ENCODE measurements around the gene TSSC4.
"Not testable (repeated sequence)": the region's sequence is repeated elsewhere in the genome, so short reads cannot be mapped to it uniquely, and the experiment has no call there.

The TSSC4 gene

GRCh38 chr11:2364386-2364785 is 36.2 kb upstream of the TSSC4 start:
- DNase-seq (ENCODE audit: low spot score); H3K4me1 Mint-ChIP-seq (ENCODE audit: low read depth); H3K4me3 Mint-ChIP-seq; H3K27me3 Mint-ChIP-seq (ENCODE audit: low read depth); H3K9me3 Mint-ChIP-seq; H3K36me3 Mint-ChIP-seq (ENCODE audit: low read depth); H3K27ac Mint-ChIP-seq: not testable (repeated sequence)

DNA sequence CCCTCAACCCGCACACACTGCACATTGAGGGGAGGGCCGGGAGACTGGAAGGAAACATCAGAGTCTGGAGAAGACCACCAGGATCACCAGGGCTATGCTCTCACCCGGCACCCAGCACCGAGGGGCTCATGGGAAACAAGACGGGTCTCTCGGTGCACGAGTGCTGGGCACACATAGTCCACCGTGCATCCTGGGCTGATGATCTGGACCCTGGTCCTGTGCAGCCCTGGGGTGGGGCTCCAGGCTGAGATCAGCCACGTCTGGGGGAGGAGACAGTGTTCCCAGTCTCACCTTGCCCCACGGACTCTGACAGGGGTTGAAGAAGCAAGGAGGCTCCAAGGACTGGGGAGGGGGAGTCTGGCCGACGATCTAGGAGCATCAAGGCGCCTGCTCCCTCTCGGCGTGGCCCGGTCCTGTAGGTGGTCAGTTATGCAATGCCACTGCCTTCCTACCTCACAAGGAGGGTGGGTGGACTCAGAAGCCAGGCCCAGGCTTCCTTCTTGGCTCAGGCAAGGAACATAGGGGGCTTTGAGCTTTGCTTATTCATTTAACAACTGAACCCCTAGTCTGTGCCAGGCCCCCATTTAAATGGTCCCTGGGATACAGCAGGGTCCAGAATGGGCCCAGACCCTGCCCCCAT is 34.9 kb upstream of the TSSC4 start:
- Mint-ChIP-seq H3K36me3 (ENCODE audit: low read depth) (no peaks in the 10 kb centered on the region), H3K4me3 (no peak overlapping the region), H3K27me3 (ENCODE audit: low read depth) (no peaks in the 10 kb centered on the region), H3K27ac (no peak overlapping the region), H3K9me3 (no peaks in the 10 kb centered on the region), H3K4me1 (ENCODE audit: low read depth) (no peaks in the 10 kb centered on the region)
- DNase-seq (ENCODE audit: low spot score) = no peak

DNA sequence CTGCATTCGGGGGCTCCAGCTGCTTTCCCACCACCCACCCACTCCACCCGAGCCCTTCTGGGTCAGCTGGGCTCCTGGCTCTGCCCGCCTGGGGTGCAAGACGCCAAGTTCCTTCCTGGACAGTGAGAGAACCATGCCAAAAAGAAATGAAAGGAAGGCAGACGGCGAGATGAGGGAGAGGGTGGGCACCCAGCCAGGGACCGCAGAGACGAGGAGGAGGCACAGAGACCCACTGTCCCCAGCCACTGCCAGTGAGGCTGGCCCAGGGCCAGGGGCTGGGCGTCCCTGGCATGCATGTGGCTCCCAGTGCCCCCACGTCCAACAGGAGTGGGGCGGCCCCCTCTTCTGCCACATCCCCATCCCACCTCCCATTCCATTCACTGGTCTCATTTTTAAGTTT is 34.3 kb upstream of the TSSC4 start:
- Mint-ChIP-seq H3K27ac (no peak overlapping the region), H3K9me3 (no peaks in the 10 kb centered on the region), H3K27me3 (ENCODE audit: low read depth) (no peaks in the 10 kb centered on the region), H3K4me1 (ENCODE audit: low read depth) (no peaks in the 10 kb centered on the region), H3K36me3 (ENCODE audit: low read depth) (no peaks in the 10 kb centered on the region), H3K4me3 (no peak overlapping the region)
- no peak for DNase-seq (ENCODE audit: low spot score)

GRCh38 chr11:2366733-2367132 is 33.8 kb upstream of the TSSC4 start:
- H3K9me3 Mint-ChIP-seq = no peaks in the 10 kb centered on the region
- no peaks in the 10 kb centered on the region for H3K27me3 Mint-ChIP-seq (ENCODE audit: low read depth)
- H3K4me1 Mint-ChIP-seq (ENCODE audit: low read depth) = no peaks in the 10 kb centered on the region
- no peak overlapping the region for H3K27ac Mint-ChIP-seq
- H3K36me3 Mint-ChIP-seq (ENCODE audit: low read depth) = no peaks in the 10 kb centered on the region
- DNase-seq (ENCODE audit: low spot score) = no peak
- H3K4me3 Mint-ChIP-seq = no peak overlapping the region

GRCh38 chr11:2367266-2368160 is 33.0 kb upstream of the TSSC4 start:
- no peaks in the 10 kb centered on the region for H3K9me3 Mint-ChIP-seq
- no peak overlapping the region for H3K27ac Mint-ChIP-seq
- H3K27me3 Mint-ChIP-seq (ENCODE audit: low read depth) = no peaks in the 10 kb centered on the region
- H3K4me1 Mint-ChIP-seq (ENCODE audit: low read depth) = no peaks in the 10 kb centered on the region
- no peaks in the 10 kb centered on the region for H3K36me3 Mint-ChIP-seq (ENCODE audit: low read depth)
- no peak for DNase-seq (ENCODE audit: low spot score)
- H3K4me3 Mint-ChIP-seq = no peak overlapping the region

GRCh38 chr11:2368178-2368850 is 32.2 kb upstream of the TSSC4 start:
- Mint-ChIP-seq H3K4me1 (ENCODE audit: low read depth) (no peaks in the 10 kb centered on the region), H3K27me3 (ENCODE audit: low read depth) (no peaks in the 10 kb centered on the region), H3K9me3 (no peaks in the 10 kb centered on the region), H3K36me3 (ENCODE audit: low read depth) (no peaks in the 10 kb centered on the region), H3K4me3 (no peak overlapping the region), H3K27ac (no peak overlapping the region)
- no peak for DNase-seq (ENCODE audit: low spot score)

DNA sequence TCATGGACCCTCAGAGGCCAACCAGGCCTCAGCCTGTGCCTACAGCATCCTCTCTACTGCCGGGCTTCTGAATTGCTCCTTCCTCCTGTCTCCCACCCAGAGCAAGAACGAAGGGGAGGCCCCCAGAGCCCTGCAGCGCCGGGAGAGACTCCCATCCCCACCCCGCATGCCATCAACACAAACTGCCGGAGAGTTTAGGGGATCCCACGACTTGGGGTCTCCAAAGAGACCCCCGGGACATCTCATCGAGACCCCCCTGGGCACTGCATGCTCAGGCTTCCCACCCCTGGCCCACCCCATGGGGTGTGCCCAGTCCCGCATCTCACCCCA is 31.7 kb upstream of the TSSC4 start:
- H3K4me1 Mint-ChIP-seq (ENCODE audit: low read depth) = no peaks in the 10 kb centered on the region
- peaks cover 2% of the 10 kb centered on the region for H3K27me3 Mint-ChIP-seq (ENCODE audit: low read depth)
- H3K27ac Mint-ChIP-seq = no peak overlapping the region
- no peaks in the 10 kb centered on the region for H3K36me3 Mint-ChIP-seq (ENCODE audit: low read depth)
- no peaks in the 10 kb centered on the region for H3K9me3 Mint-ChIP-seq
- H3K4me3 Mint-ChIP-seq = no peak overlapping the region
- no peak for DNase-seq (ENCODE audit: low spot score)

DNA sequence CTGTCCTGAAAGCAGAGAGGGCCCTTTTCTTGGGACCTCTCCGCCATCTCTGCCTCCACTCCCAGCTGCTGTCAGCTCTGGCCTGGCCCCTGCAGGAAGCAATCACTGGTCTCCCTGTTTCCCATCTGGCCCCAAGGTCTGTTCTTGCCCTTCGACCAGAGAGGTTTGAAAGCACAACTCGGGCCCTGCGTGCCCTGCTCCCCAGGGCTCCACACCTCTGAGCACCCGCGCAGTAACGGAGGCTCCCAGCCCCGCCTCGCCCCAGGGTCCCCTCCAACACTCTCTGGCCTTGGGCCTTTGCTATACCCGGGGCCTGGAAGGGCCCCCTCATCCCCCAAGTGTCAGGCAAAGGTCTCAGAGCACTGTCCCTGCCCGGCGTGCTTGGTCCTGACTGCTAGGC is 31.2 kb upstream of the TSSC4 start:
- H3K4me3 Mint-ChIP-seq = no peak overlapping the region
- H3K36me3 Mint-ChIP-seq (ENCODE audit: low read depth) = no peaks in the 10 kb centered on the region
- DNase-seq (ENCODE audit: low spot score) = no peak
- H3K27ac Mint-ChIP-seq = no peak overlapping the region
- peaks cover 2% of the 10 kb centered on the region for H3K27me3 Mint-ChIP-seq (ENCODE audit: low read depth)
- no peaks in the 10 kb centered on the region for H3K9me3 Mint-ChIP-seq
- H3K4me1 Mint-ChIP-seq (ENCODE audit: low read depth) = no peaks in the 10 kb centered on the region

- DNase-seq (ENCODE audit: low spot score) = no peak
- no peak overlapping the region for H3K4me3 Mint-ChIP-seq
- no peaks in the 10 kb centered on the region for H3K36me3 Mint-ChIP-seq (ENCODE audit: low read depth)
- no peaks in the 10 kb centered on the region for H3K9me3 Mint-ChIP-seq
- no peak overlapping the region for H3K27ac Mint-ChIP-seq
- H3K27me3 Mint-ChIP-seq (ENCODE audit: low read depth) = peaks cover 2% of the 10 kb centered on the region
- no peaks in the 10 kb centered on the region for H3K4me1 Mint-ChIP-seq (ENCODE audit: low read depth)
Observed at GRCh38 chr11:2369896-2370295, 30.7 kb upstream of the TSSC4 start.

DNA sequence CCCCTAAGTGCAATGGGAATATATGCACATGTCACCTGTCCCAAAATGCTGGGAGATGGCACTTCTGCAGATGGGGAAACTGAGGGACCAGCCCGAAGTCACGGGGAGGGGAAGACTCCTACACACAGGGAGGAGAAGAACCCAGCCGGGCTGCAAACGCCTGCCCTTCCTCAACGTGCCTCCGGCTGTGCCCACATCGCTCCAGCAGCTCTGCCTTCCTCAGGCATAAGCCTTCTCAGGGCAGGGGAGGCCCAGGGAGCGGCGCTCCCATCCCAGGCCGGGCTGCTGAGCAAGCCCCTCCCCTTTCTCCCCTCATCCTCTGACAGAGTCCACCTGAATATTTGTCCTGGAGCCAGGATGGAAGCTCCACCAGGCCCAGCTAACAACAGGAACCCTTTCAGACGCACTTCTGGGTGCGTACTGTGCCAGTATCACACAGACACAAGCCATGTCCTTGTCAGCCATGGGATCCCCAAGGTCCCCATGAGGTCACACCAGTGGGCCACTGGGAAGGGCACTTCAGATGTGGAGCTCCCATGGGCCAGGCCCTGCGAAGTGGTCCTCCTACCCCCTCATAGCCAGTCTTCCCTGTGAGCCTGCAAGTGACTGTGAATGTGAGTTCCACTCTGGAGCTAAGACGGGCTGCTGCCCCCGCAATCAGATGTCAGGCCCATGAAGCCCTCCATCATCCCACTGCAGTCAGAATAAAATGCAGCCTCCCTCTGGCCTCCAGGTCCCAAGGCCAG is 25.9 kb upstream of the TSSC4 start:
- Mint-ChIP-seq H3K36me3 (ENCODE audit: low read depth) (no peaks in the 10 kb centered on the region), H3K9me3 (no peaks in the 10 kb centered on the region), H3K27ac (no peak overlapping the region), H3K4me1 (ENCODE audit: low read depth) (peaks cover 6% of the 10 kb centered on the region), H3K4me3 (no peak overlapping the region), H3K27me3 (ENCODE audit: low read depth) (peaks cover 4% of the 10 kb centered on the region)
- no peak for DNase-seq (ENCODE audit: low spot score)

GRCh38 chr11:2375341-2375853 is 25.2 kb upstream of the TSSC4 start:
- peaks cover 2% of the 10 kb centered on the region for H3K36me3 Mint-ChIP-seq (ENCODE audit: low read depth)
- H3K27me3 Mint-ChIP-seq (ENCODE audit: low read depth) = peaks cover 4% of the 10 kb centered on the region
- H3K9me3 Mint-ChIP-seq = no peaks in the 10 kb centered on the region
- H3K4me3 Mint-ChIP-seq = peak overlapping the region; percentile 15
- no peak for DNase-seq (ENCODE audit: low spot score)
- no peak overlapping the region for H3K27ac Mint-ChIP-seq
- peaks cover 10% of the 10 kb centered on the region for H3K4me1 Mint-ChIP-seq (ENCODE audit: low read depth)

- Mint-ChIP-seq H3K4me3 (peak overlapping the region; percentile 56), H3K9me3 (no peaks in the 10 kb centered on the region), H3K27me3 (ENCODE audit: low read depth) (peaks cover 4% of the 10 kb centered on the region), H3K4me1 (ENCODE audit: low read depth) (peaks cover 10% of the 10 kb centered on the region), H3K36me3 (ENCODE audit: low read depth) (peaks cover 2% of the 10 kb centered on the region), H3K27ac (peak overlapping the region; percentile 45)
- no peak for DNase-seq (ENCODE audit: low spot score)
Observed at GRCh38 chr11:2375964-2376551, 24.5 kb upstream of the TSSC4 start.

DNA sequence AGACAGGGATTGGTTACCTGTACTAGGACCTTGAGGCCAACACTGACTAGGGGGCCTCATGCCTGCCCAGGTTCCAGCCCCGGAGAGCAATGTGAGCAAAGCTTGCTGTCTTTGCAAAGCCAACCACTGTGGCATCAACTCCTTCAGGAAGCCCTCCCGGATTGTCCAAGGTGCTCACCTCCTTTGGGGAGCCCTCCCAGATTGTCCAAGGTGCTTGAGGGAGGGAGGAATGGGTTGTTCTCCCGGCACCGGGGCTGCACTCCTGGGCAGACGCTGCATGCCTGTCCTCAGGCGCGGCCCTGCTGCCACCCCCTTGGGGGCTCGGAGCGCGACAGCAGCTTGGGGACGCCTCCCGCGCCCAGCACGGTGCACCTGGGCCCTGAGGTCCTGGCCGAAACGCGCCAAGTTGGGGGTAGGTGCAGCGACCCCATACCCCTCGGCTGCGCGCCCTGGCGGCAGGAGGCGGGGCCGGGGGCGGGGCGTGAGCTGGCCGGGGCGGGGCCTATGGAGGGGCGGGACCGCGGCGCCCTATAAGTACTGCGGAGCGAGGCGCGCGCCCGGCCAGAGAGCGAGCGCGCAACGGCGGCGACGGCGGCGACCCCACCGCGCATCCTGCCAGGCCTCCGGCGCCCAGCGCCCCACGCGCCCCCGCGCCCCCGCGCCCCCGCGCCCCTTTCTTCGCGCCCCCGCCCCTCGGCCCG is 23.6 kb upstream of the TSSC4 start, which contains the start of gene CD81:
Gene CD81, plus strand, starts transcription at position 560 of the 701 bp plus-strand sequence. CDS start 240 bp downstream, outside the sequence.
- DNase-seq (ENCODE audit: low spot score) = peak; percentile 62
- peak within 1 kb of the TSS; percentile 86 for H3K4me3 Mint-ChIP-seq
- H3K9me3 Mint-ChIP-seq = no peaks in the 10 kb centered on the region
- H3K27me3 Mint-ChIP-seq (ENCODE audit: low read depth) = peaks cover 4% of the 10 kb centered on the region
- H3K4me1 Mint-ChIP-seq (ENCODE audit: low read depth) = peaks cover 12% of the 10 kb centered on the region
- H3K27ac Mint-ChIP-seq = peak within 1 kb of the TSS; percentile 89
- H3K36me3 Mint-ChIP-seq (ENCODE audit: low read depth) = peaks cover 3% of the 10 kb centered on the region
